HG02840 (cell line): ENCODE data around the gene NKD2.

Source experiments
- ATAC-seq: cut with Tn5 transposase; IDR thresholded peaks from one replicate; pipeline ENCODE4 v1.9.1; 2021; ENCODE audit warnings: mild to moderate bottlenecking, moderate library complexity, moderate number of reproducible peaks; ENCODE audit not compliant: unreplicated experiment, low FRiP score

Gene NKD2

DNA sequence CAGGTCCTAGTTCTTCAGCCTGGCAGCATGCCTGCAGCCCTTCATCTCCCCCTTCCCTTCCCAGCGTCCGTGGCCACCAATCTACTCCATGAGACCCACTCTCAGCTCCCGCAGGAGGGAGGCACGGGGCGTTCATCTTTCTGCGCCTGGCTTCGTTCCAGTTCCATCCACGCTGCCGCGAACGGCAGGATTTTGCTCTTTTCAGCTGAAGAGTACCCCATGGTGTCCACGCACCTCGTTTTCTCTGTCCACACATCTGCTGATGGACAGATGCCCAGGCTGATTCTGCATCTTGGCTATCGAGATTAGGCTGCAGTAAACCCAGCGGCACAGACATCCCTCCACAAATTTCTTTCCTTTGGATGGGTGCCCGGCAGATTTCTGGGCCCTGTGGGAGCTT is 30.5 kb upstream of the NKD2 start:
- ATAC-seq = no peak

- no peak for ATAC-seq
Observed at GRCh38 chr5:978693-979092, 29.9 kb upstream of the NKD2 start.

DNA sequence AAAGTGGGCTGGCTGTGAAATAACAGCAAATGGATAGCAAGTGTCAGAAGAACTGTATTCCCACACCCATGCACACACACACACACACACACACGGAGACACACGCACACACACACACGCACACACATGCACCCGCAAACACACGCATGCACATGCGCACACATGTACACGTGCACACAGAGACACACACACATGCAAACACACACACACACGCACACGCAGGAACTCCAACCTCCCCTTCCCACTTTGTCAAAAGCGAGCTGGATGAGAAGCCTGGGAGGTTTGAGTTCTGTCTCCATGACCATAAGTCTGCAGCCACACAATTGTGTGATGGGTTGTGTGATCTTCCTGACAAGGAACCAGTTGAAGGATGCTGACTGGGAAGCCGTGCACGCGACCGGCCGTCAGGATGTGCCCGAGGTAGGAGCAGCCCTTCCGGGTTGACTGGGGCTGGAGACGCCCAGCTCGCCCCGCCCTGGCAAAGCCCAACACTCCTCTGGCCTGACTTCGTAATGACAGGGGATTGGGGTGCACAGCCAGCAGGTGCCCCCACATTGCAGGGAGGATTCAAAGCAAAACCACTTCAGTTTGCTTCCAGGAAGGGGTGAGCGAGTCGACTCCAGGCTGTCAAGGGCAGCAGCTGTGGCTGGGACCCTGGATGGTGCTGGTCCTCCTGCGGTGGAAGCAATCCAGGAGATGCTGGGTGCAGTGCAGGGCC is 29.3 kb upstream of the NKD2 start:
- ATAC-seq = no peak

GRCh38 chr5:980001-980588 is 28.5 kb upstream of the NKD2 start:
- ATAC-seq = no peak

GRCh38 chr5:980966-981365 is 27.6 kb upstream of the NKD2 start:
- ATAC-seq = no peak

DNA sequence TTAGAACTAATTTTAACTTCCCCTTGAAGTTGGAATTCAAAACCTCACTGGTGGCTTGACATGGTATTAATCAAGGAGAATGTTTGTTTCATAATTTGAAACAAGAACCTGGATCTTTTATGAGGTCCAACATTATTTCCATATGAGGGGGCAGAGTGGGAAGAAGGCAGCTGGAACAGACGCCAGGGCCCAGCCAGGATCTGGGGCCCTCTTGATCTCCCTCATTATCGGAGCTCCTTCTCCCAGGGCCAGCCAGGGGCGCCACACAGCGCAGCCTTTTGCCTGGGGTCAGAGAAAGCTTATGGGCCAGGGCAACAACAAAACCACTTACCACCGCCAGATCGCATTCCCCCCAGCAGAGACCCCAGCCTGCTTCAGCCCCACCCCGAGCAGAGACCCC is 27.1 kb upstream of the NKD2 start:
- ATAC-seq = no peak

DNA sequence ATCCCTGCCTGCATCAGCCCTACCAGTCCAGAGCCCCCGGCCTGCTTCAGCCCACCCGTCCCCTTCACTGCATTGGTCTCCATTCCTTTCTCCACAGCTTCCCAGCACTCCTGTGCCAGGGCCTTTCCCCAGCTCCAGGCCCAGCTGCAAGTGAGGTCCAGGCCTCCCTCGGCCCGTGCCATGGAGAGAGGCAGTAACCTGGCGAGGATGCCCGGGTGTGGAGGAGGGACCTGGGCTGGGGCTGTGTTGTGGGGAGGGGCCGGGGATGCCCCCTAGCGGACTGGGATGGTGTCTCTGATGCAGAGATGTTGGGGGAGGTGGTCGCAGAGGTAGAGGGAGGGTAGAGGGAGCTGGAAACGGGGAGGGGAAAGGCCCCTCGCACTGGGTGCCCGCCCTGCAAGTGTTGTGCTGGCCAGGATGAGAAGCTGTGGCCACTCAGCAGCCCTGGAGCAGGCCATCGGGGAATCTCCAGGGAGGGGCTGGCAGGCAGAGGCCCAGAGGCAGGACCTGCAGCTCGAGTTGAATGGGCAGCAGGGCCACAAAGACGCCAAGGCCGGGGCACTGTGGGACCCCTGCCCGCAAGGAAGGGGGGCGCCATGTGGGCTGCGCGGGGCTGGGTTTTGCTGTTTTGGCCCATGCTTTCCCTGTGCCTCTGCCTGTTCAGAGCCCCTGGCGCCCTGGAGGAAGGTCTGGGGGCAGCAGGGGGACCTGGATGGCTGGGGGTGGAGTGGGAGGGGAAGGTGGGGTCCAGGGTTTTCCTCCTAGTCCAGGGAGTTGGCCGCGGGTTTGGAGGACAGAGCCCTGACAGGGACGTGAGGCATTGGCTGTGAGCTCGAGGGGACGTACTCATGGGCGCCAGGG is 26.0 kb upstream of the NKD2 start:
- no peak for ATAC-seq

GRCh38 chr5:983238-983524 is 25.4 kb upstream of the NKD2 start:
- no peak for ATAC-seq

DNA sequence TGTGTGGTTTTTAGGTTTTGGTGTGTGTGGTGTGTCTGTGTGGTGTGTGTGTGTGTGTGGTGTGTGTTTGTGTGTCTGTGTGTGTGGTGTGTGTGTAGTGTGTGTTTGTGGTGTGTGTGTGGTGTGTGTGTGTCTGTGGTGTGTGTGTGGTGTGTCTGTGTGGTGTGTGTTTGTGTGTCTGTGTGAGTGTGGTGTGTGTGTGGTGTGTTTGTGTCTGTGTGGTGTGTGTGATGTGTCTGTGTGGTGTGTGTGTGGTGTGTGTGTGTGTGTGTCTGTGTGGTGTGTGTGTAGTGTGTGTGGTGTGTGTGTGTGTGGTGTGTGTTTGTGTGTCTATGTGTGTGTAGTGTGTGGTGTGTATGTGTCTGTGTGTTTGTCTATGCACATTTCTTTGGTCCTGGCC is 25.0 kb upstream of the NKD2 start:
- no peak for ATAC-seq

- ATAC-seq = no peak
Observed at GRCh38 chr5:984774-985173, 23.8 kb upstream of the NKD2 start.

- ATAC-seq = no peak
Observed at GRCh38 chr5:987761-988160, 20.8 kb upstream of the NKD2 start.

DNA sequence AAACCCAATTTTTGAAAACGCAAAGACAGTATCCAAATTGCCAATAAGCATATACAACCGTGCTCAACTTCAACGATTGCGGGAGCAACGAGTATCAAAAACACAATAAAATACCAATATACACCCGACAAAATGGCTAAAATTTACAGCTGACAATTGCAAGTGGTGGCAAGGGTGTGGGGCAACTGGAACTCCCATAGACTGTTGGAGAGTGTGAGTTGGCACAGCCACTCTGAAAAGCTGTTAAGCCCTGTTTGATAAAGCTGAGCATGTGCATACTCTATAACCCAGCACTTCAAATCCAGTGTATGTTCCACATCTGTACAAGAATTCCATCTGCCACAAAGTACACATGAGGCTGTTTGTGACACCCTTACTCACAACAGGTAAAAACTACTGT is 20.3 kb upstream of the NKD2 start:
- ATAC-seq = no peak

GRCh38 chr5:989961-990530 is 18.6 kb upstream of the NKD2 start:
- ATAC-seq = no peak

DNA sequence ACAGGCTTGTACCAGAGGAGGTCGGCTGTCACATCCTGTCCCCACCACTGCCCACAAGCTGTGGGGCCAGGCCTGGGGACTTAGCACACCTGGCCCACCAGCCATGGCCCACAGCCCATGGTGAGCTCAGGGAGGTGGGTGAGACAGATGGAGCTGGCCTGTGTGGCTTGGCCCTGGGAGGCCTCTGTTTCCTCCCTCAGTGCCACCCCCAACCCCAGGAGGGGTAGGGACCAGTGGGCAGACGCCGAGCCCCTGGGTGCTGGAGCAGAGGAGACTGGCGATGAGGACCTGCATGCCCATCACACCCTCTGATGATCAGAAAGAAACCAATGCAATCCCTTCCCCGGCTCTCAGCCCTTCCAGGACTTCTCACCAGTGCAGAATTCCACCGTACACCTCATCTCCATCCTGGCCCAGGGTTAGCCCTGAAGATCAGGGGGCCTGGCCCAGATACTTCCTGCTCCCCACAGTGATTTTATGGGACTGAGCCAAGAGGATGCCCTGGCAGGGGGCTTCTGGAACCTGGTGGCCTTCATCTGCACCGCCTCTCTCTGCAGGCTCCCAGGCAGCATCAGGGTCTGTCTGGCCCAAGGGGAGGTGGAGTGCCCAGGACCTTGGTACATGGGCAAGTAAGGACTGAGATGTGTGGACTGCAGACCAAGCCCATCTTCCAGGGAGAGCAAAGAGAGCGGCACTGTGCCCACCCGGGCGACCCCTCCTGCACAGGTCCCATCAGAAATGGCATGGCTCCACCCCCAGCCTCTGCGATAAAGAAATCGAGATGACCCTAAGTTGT is 16.9 kb upstream of the NKD2 start:
- no peak for ATAC-seq

- no peak for ATAC-seq
Observed at GRCh38 chr5:994272-994607, 14.4 kb upstream of the NKD2 start.

DNA sequence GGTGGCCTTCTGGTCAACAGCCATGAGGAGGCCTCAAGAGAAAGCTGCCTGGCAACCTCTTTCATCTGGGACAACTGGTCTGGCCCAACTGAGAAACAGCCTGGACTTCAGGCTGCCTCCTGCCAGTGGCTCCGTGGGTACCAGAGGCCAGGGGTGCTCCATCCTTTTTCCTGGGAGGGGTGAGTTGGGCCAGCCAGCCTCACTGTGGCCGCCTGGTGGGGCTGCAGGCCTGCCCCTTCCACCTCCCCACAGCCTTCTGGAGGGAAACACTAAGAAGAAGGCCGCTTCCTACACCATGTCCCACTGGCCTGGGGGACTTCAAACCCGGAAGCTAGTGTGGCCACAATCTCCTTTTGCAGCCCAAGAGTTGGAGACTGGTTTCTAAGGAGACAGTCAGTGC is 13.8 kb upstream of the NKD2 start:
- no peak for ATAC-seq

DNA sequence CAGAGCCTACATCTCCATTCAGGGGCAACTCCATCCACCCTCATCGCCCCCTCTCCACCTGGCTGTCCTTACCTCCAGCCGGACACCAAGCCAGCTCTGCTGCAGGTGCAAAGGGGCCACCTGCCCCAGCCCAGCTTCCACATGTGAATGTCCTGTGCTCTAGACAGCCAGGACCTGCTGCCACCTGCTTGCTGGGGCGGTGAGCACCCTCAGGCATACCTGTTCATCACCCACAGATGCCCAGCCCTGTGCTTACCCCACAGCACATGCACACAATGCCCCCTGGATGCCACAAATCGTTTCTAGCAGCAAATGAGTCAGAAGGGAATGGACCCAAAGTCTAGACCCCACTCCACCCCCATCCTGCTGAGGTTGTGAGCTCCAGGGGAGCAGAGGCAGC is 13.3 kb upstream of the NKD2 start:
- no peak for ATAC-seq

- ATAC-seq = no peak
Observed at GRCh38 chr5:997001-997474, 11.6 kb upstream of the NKD2 start.

DNA sequence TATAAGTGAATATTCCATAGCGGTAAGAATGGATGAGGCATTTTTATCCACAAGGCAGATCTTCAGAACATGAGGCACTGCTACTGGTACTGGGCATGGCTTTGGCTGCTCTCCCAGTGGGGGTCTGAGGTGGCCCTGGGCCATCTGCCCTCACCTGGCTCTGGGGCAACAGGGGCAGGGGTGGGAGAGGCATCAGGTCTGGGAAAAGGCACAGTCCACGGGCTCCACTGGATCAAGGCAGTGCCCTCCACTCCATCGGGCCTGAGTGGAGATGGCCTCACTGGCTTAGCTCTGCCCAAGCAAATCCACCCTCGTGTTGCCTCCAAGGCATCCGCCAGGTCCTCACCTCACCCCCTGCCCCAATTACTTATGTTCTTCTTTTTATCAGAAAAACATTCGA is 10.9 kb upstream of the NKD2 start:
- no peak for ATAC-seq

DNA sequence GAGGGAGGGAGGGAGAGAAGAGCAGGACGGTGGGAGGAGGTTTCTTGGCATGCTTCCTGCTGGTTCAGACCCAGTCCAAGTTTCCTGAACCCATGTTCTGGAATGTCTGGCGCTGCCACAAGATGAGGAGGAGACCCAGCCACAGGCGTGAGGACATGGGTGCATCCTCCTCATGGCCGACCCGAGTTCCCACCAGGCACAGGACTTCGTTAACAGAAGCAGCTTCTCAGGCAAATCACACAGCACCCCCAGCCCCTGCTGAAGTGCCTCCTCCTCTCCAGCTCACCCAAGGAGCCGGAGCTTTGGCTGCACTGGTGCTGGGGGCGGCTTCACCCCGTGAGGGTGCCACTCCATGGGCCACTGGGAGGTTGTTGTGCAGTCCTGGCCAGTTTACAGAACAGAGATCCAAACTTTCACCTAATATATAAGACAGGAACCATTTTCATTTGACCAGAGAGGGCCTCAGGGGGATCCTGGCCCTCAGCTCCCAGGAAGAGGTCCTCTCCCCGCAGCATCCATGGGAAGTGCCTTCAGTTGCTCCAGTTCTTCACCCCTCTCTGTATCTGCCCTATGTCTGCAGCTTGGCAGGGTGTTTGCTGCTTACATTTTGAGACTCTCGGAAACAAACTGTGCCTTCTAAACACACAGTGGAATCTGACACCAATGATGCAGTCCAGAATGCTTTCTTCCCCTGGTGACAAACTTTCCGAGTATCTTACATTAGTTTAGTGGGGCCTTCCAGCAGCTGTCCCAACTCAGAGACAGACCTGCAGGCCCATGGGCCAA is 10.2 kb upstream of the NKD2 start:
- no peak for ATAC-seq
